GM12865 (cell line): Measurements from ENCODE around the gene DUS2.
"Not testable (repeated sequence)": the region's sequence is repeated elsewhere in the genome, so short reads cannot be mapped to it uniquely, and the experiment has no call there.

Experiments
- DNase-seq: peaks from one replicate; pipeline ENCODE4 v3.0.0; 2010; ENCODE audit warnings: low read depth
- H3K4me3 ChIP-seq: 2 replicates; pipeline ENCODE4 v1.5.1; 2011; ENCODE audit warnings: mild to moderate bottlenecking, low read depth, low read length, control low read depth
- TF ChIP-seq, protein P1 (sequence below): IDR thresholded peaks from 2 replicates; pipeline ENCODE4 v1.5.1; 2011; ENCODE audit warnings: low read length, control low read depth, low read depth, inconsistent platforms; ENCODE audit not compliant: insufficient read depth; ENCODE audit errors: missing control alignments

The DUS2 gene

DNA sequence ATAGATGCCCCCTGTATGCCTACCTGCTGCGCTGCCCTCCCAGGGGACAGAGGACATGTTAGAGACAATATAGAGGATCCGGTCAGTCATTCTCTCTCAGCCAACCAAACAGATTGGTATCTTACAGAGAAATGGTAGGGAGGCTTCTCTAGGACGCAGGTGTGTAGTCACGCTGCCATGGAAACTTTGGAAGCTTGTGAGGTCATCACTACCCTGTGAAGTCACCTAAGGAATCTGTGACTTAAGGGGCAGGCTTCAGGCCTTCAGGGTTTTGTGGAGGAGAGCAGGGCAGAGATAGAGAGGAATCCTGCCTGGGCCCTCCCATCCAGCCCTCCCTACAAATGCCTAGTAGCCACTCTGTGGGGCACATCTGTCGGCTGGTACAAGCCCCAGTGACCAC lies 7.4 kb upstream of the DUS2 start, which contains the start of gene DPEP2NB:
DPEP2NB (minus strand) TSS at position 231 of the 400 bp plus-strand sequence; CDS start at position 90, 141 bp downstream.
- DNase-seq: no peak
- no peak within 1 kb of the TSS for H3K4me3 ChIP-seq
- TF ChIP-seq, protein P1, sequence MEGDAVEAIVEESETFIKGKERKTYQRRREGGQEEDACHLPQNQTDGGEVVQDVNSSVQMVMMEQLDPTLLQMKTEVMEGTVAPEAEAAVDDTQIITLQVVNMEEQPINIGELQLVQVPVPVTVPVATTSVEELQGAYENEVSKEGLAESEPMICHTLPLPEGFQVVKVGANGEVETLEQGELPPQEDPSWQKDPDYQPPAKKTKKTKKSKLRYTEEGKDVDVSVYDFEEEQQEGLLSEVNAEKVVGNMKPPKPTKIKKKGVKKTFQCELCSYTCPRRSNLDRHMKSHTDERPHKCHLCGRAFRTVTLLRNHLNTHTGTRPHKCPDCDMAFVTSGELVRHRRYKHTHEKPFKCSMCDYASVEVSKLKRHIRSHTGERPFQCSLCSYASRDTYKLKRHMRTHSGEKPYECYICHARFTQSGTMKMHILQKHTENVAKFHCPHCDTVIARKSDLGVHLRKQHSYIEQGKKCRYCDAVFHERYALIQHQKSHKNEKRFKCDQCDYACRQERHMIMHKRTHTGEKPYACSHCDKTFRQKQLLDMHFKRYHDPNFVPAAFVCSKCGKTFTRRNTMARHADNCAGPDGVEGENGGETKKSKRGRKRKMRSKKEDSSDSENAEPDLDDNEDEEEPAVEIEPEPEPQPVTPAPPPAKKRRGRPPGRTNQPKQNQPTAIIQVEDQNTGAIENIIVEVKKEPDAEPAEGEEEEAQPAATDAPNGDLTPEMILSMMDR: no peak

DNA sequence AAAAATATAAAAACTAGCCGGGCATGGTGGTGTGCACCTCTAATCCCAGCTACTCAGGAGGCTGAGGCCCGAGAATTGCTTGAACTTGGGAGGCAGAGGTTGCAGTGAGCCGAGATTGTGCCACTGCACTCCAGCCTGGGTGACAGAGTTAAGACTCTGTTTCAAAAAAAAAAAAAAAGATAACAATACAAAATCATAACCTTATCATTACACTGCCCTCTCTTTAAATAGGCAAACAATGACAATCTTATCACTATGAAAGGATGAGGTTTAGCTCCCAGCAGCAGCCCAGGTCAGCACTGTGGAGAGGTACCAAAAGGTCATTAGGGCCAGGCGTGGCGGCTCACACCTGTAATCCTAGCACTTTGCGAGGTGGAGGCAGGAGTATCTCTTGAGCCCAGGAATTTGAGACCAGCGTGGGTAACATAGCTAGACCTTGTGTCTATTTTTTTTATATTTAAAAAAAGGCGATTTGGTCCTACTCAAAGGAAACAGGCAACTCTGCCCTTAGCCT lies 3.9 kb upstream of the DUS2 start:
- no peak for DNase-seq
- TF ChIP-seq, protein P1: no peak
- H3K4me3 ChIP-seq: no peak overlapping the region

DNA sequence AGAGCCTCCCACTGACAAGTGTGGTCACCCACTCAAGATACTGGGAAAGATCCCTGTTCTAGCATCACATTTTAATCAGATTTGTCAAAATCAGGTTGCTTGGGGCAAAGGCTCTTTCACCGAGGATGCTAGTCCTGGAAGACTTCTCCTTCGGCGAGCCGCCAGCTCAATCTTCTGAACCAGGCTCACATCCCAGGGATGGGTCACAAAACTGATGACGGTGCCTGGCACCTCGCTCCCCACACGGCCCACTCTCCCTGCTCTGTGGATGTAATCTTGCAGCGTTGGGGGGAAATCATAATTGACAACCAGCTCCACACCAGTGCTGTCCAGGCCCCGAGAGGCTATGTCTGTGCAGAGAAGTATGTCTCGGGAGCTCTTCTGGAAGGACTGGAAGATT lies 1.6 kb upstream of the DUS2 start:
- TF ChIP-seq, protein P1: no peak
- H3K4me3 ChIP-seq: no peak overlapping the region

DNA sequence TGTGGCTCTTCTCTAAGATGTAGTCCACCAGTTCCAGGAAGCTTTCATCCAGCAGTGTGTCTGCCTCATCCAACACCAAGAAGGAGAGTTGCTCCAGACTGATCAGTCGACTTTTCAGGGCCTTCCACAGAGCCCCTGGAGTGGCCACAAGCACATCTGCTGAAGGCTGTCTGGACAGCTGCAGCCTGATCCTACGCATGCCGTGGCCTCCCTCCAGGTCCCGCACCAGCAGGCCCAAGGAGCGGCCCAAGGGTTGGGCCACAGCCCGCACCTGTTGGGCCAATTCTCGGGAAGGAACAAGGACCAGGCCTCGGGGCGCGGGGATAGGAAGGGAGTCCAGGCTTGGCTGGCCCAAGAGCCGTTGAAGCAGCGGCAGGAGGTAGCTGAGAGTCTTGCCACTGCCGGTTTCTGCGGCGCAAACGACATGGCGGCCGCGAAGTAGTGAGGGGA lies 781 bp upstream of the DUS2 start:
- DNase-seq: no peak

More for the DNA sequence above, 1.6 kb upstream of the DUS2 start:
- DNase-seq: no peak

DNA sequence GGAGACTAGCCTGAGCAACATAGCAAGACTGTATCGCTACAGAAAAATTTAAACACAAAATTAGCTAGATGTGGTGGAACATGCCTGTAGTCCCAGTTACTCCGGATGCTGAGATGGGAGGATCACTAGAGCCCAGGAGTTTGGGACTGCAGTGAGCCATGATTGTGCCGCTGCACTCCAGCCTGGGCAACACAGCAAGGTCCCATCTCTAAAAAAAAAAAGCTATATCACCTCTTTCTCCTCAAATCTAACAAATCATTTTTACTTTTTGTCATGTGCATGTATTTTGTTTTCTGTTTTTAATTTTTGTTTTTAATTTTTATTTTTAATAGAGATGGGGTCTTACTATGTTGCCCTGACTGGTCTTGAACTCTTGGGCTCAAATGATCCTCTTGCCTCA lies 5.9 kb downstream of the DUS2 start:
- TF ChIP-seq, protein P1: no peak
- H3K4me3 ChIP-seq: no peak overlapping the region
- no peak for DNase-seq

More for the DNA sequence above, 781 bp upstream of the DUS2 start:
- H3K4me3 ChIP-seq: peak overlapping the region; percentile 91
- TF ChIP-seq, protein P1: no peak

DNA sequence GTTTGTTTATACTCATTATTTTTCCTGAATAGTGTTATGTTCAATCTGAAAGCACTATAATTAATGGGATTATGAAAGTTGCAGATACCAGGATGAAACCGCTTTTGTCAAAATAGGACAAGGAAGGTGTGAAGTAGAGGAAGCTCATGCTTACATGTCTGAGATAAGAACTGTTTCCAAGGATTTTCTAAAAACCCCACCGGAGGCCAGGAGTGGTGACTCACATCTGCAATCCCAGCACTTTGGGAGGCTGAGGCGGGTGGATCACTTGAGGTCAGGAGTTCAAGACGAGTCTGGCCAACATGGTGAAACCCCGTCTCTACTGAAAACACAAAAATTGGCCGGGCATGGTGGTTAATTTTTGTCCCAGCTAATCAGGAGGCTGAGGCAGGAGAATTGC lies 7.0 kb downstream of the DUS2 start:
- not testable (repeated sequence) for DNase-seq, H3K4me3 ChIP-seq

DNA sequence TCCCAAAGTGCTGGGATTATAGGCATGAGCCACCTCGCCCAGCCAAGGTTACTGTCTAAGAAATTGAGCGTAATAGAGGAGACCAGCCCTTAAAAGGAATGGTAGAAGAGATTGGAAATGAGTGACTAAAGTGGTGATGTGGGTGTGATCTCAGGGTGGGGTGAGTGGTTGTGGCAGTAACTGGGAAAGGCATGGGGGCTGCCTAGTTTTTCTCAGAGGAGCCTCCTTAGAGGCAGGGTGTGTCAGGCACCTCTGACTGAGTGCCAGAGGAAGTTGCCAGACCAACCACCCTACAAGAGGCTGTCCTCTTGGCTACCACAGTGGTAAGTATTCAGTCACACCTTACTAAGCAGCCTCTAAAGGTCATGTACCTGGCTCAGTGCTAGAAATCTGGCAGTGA lies 8.9 kb downstream of the DUS2 start:
- DNase-seq: no peak
- TF ChIP-seq, protein P1: no peak
- H3K4me3 ChIP-seq: no peak overlapping the region
